Coronary artery (tissue), 2 donors: Measurements from ENCODE around the gene PHACTR1.

Source experiments
- DNase-seq: peaks from one replicate; pipeline ENCODE4 v3.0.0-alpha.2; 2017; ENCODE audit warnings: low spot score
- H3K27ac ChIP-seq, 2 donors: fragments of 200-600 bp; sonication (generic); one replicate each; pipeline ENCODE4 v1.5.1; 2016 to 2019
- H3K4me3 ChIP-seq: fragments of 200-600 bp; sonication (generic); 2 replicates; pipeline ENCODE4 v1.5.1; 2016; ENCODE audit warnings: mild to moderate bottlenecking, moderate library complexity
- TF ChIP-seq, protein P1 (sequence below): fragments of 200-600 bp; sonication (generic); IDR thresholded peaks from one replicate; pipeline ENCODE4 v1.5.1; 2019; ENCODE audit warnings: antibody characterized with exemption

PHACTR1 gene

DNA sequence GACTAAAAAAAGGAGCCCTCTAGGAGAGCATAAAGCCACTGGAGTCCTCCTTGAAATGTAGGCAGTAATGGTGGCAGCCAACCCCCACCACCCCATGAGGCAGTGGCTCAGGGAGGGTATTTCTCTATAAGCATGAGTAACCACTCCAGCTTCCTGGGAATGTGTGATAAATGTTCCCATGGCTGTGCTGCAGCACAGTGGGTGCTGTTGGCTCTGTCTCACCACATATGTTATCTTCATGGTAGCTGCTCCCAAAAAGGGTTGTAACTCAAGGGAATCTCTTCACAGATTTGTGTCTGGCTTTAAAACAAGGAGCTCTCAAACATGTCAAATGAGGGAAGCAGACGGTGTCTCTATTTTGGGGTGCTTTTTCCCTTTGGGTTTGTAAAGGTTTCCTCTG, 7.5 kb upstream of the PHACTR1 start:
- no peak overlapping the region for H3K27ac ChIP-seq
- DNase-seq: no peak
- TF ChIP-seq, protein P1, sequence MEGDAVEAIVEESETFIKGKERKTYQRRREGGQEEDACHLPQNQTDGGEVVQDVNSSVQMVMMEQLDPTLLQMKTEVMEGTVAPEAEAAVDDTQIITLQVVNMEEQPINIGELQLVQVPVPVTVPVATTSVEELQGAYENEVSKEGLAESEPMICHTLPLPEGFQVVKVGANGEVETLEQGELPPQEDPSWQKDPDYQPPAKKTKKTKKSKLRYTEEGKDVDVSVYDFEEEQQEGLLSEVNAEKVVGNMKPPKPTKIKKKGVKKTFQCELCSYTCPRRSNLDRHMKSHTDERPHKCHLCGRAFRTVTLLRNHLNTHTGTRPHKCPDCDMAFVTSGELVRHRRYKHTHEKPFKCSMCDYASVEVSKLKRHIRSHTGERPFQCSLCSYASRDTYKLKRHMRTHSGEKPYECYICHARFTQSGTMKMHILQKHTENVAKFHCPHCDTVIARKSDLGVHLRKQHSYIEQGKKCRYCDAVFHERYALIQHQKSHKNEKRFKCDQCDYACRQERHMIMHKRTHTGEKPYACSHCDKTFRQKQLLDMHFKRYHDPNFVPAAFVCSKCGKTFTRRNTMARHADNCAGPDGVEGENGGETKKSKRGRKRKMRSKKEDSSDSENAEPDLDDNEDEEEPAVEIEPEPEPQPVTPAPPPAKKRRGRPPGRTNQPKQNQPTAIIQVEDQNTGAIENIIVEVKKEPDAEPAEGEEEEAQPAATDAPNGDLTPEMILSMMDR: no peak
- no peak overlapping the region for H3K4me3 ChIP-seq

DNA sequence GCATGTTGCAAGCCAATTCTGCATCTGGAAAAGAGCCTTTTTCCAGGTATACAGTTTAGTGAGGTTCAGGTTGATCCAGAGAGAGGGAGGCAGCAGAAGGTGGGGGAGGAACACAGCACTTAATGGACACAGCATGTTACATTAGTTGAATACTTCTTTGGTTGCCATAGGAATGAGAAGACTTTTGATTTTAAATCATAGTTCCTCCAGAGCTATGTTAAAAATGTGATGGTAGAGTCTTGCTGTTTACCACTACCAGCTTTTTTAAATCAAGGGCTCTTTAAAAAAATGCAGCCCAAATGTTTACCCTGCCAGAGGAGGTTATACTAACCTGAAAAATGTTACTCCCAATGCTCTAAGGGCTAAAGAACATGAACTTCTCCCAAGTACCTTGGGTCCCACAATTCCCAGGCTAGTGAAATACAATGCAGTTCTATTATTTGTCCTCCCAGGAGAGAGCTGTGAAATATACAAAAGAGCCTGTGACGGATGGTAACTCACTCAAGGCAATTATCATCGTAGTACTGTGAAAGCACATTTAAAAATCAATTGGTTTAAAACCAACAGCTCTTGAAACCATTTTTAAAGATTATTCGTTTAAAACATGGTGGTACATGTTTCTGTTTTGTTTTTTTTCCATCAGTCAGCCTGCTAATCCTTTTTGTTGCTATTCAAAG, 6.9 kb upstream of the PHACTR1 start:
- no peak for DNase-seq

DNA sequence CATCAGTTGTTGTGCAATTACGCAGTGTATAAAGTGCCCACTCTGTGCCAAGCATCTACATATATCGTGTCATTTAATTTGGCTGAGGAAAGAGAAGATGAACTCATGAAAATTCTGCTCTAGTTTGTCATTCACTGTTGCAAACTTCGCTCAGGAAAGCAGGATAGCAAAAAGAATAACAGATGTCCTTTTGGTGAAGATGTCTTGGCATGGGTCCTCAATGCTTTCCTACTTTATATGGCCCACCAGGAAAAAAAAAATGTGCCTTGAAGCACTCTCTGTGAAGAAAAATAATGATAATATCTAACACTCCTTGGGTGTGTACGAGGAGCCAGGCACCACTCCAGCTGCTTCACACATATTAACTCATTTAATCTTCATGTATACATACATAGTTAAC, 5.6 kb upstream of the PHACTR1 start:
- TF ChIP-seq, protein P1: no peak
- H3K4me3 ChIP-seq: no peak overlapping the region
- DNase-seq: no peak
- no peak overlapping the region for H3K27ac ChIP-seq

More for the DNA sequence above, 6.9 kb upstream of the PHACTR1 start:
- TF ChIP-seq, protein P1: no peak
- Histone ChIP-seq H3K27ac (no peak overlapping the region), H3K4me3 (no peak overlapping the region)

DNA sequence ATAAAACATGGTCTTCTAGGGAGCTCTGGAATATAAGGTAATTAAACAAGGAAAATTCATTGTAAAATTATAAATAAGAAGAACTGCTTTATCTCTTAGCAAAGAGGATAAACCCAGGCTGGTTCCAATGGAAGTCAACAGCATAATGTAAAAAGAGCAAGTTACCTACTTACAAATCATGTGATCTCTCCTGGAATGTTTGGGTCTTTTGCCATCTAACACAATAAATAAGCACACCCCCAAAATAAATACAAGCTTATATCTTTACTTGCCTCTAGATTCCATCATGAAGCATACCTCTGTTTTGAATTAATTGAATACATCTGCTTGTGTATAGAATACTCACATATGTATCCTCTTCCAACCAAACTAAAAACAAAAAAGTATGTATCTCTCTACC, 2.5 kb upstream of the PHACTR1 start:
- no peak for DNase-seq
- Histone ChIP-seq H3K4me3 (no peak overlapping the region), H3K27ac (no peak overlapping the region)
- TF ChIP-seq, protein P1: no peak

DNA sequence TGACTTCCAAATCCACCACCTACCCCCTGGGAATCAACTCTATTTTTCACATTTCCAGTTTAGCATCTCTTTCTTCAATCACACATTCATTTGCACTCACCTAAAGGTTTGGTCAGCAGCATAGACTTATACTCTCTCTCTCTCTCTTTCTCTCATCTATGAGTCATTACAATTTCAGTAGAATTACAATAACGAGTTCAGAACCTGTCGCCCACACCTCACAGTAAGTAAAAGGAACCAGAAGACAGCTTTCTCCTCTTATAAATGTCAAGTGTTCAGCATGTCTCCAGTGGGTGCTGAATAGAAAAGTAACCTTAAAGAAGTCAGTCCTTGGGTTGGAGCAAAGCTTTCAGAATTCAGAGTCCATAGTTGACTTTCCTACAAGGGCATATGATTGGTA, 1.1 kb upstream of the PHACTR1 start:
- TF ChIP-seq, protein P1: no peak
- H3K27ac ChIP-seq: no peak overlapping the region
- no peak for DNase-seq

DNA sequence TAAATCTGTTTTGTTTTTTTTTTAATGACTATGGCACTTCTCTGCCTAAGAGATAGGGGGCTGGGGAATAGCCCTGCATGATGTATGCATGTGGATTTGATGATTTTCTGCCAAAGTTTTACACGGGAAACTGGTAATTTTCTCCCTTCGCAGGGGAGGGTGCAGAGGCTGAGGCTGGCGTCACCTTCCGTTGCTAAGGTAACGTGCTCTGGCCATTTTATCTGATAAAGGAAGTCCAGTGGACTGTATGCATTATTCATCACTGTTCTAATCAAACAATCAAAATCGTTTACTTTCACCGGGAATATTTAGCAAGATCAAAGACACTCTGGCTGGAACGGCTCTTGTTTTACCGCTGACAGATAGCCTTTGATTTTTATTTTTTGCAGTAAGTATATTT, 789 bp downstream of the PHACTR1 start:
- H3K4me3 ChIP-seq: no peak overlapping the region
- TF ChIP-seq, protein P1: no peak
- H3K27ac ChIP-seq: no peak overlapping the region
- DNase-seq: no peak

More for the DNA sequence above, 1.1 kb upstream of the PHACTR1 start:
- H3K4me3 ChIP-seq: no peak overlapping the region

DNA sequence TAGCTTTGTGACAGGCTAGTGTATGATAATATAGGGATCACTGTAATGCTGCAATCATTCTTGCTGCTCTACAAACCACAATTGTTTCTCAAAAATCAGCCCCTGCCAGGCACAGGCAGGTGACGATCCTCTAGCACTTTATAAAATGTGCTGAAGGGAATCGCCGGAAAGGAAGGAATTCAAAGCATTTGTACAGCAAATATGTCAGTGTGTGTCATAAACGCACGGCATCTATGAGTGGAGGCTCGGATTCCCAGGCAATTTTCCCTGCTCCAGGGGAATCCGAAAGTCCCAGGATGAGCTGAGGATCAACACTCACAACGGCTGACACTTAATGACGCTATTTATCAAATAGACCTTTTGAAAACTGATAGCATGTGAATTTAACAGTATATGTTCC, 1.4 kb downstream of the PHACTR1 start:
- no peak overlapping the region for H3K27ac ChIP-seq

More for the DNA sequence above, 1.4 kb downstream of the PHACTR1 start:
- no peak for DNase-seq
- TF ChIP-seq, protein P1: no peak
- no peak overlapping the region for H3K4me3 ChIP-seq
